HEK293 (cell line): ENCODE results near the gene DGKG.

Experiments
- CTCF ChIA-PET: fragments of 350-600 bp; formaldehyde crosslinking; extraction: SDS; loops from one replicate; lab custom pipeline; 2021; ENCODE audit warnings: antibody characterized with exemption; lab: Yijun Ruan, JAX
- POLR2A ChIA-PET: fragments of 300-600 bp; formaldehyde crosslinking; extraction: SDS; loops from one replicate; lab custom pipeline; 2020; ENCODE audit warnings: antibody characterized with exemption, inconsistent platforms; lab: Yijun Ruan, JAX
- H3K27ac ChIP-seq: fragments of 200-500 bp; sonication (Bioruptor generic); 2 replicates; pipeline ENCODE4 v1.5.1; 2014; ENCODE audit warnings: low read depth, low read length, control low read depth, inconsistent platforms; ENCODE audit errors: extremely low read depth
- H3K36me3 ChIP-seq, 2 experiments: fragments of 200-500 bp in 1 of 2; sonication (Bioruptor generic) in 1 of 2; 1 replicate in 1 of 2; 2 replicates in 1 of 2; pipeline ENCODE4 v1.5.1; 2014 to 2017; ENCODE audit warnings: inconsistent platforms in 2 of 2, low read length in 2 of 2; ENCODE audit not compliant: control insufficient read depth in 2 of 2, insufficient read depth in 1 of 2
- H3K4me1 ChIP-seq: fragments of 200-500 bp; sonication (Bioruptor generic); 2 replicates; pipeline ENCODE4 v1.5.1; 2014; ENCODE audit warnings: mild to moderate bottlenecking, low read length, inconsistent platforms; ENCODE audit not compliant: control insufficient read depth, insufficient read depth
- H3K4me3 ChIP-seq: 2 replicates; pipeline ENCODE4 v1.5.1; 2011; ENCODE audit warnings: low read depth, mild to moderate bottlenecking, control low read depth, low read length, moderate library complexity
- H3K9me3 ChIP-seq: fragments of 200-500 bp; sonication (Bioruptor generic); 2 replicates; pipeline ENCODE4 v1.5.1; 2014; ENCODE audit warnings: low read depth, low read length, inconsistent platforms; ENCODE audit not compliant: control insufficient read depth, insufficient read depth
- AEBP2 ChIP-seq: fragments of 450-650 bp; formaldehyde crosslinking; IDR thresholded peaks from 2 replicates; pipeline ENCODE4 v1.5.1; 2016; ENCODE audit warnings: missing biosample characterization, missing genetic modification characterization, borderline replicate concordance
- GFI1B ChIP-seq: fragments of 450-650 bp; formaldehyde crosslinking; IDR thresholded peaks from 2 replicates; pipeline ENCODE4 v1.5.1; 2016; ENCODE audit warnings: missing biosample characterization, missing genetic modification characterization
- GLIS1 ChIP-seq: fragments of 450-650 bp; formaldehyde crosslinking; IDR thresholded peaks from 2 replicates; pipeline ENCODE4 v1.5.1; 2016; ENCODE audit warnings: missing biosample characterization, missing genetic modification characterization
- GLIS2 ChIP-seq: fragments of 450-650 bp; formaldehyde crosslinking; IDR thresholded peaks from 2 replicates; pipeline ENCODE4 v1.5.1; 2016; ENCODE audit warnings: missing biosample characterization, missing genetic modification characterization
- MEIS1 ChIP-seq: sonication (generic); formaldehyde crosslinking; IDR thresholded peaks from 2 replicates; pipeline ENCODE4 v1.8.1; 2022; ENCODE audit warnings: missing genetic modification reagents, mild to moderate bottlenecking, borderline replicate concordance
- YY1 ChIP-seq: fragments of 450-650 bp; formaldehyde crosslinking; IDR thresholded peaks from 2 replicates; pipeline ENCODE4 v1.5.1; 2018; ENCODE audit warnings: missing biosample characterization, missing genetic modification characterization
- ZBTB17 ChIP-seq: fragments of 450-650 bp; formaldehyde crosslinking; IDR thresholded peaks from 2 replicates; pipeline ENCODE4 v1.5.1; 2016; ENCODE audit warnings: missing biosample characterization, missing genetic modification characterization
- ZFP41 ChIP-seq: fragments of 450-650 bp; formaldehyde crosslinking; IDR thresholded peaks from 2 replicates; pipeline ENCODE4 v1.5.1; 2016; ENCODE audit warnings: missing biosample characterization, missing genetic modification characterization, borderline replicate concordance
- ZIC2 ChIP-seq: fragments of 450-650 bp; formaldehyde crosslinking; IDR thresholded peaks from 2 replicates; pipeline ENCODE4 v1.5.1; 2016; ENCODE audit warnings: missing biosample characterization, missing genetic modification characterization
- ZNF2 ChIP-seq: fragments of 450-650 bp; formaldehyde crosslinking; IDR thresholded peaks from 2 replicates; pipeline ENCODE4 v1.5.1; 2016; ENCODE audit warnings: missing biosample characterization, missing genetic modification characterization
- ZNF24 ChIP-seq: fragments of 450-650 bp; formaldehyde crosslinking; IDR thresholded peaks from 2 replicates; pipeline ENCODE4 v1.5.1; 2016; ENCODE audit warnings: missing biosample characterization, missing genetic modification characterization
- ZNF302 ChIP-seq: fragments of 450-650 bp; formaldehyde crosslinking; IDR thresholded peaks from 2 replicates; pipeline ENCODE4 v1.5.1; 2016; ENCODE audit warnings: missing biosample characterization, missing genetic modification characterization, low read depth
- ZNF335 ChIP-seq: fragments of 450-650 bp; formaldehyde crosslinking; conservative IDR thresholded peaks from 2 replicates; pipeline ENCODE4 v1.5.1; 2016; ENCODE audit warnings: missing biosample characterization, missing genetic modification characterization
- ZNF394 ChIP-seq: fragments of 450-650 bp; formaldehyde crosslinking; IDR thresholded peaks from 2 replicates; pipeline ENCODE4 v1.5.1; 2016; ENCODE audit warnings: missing biosample characterization, missing genetic modification characterization, mild to moderate bottlenecking, moderate library complexity, borderline replicate concordance
- ZNF398 ChIP-seq: fragments of 450-650 bp; formaldehyde crosslinking; IDR thresholded peaks from 2 replicates; pipeline ENCODE4 v1.5.1; 2017; ENCODE audit warnings: missing biosample characterization, missing genetic modification characterization
- ZNF585B ChIP-seq: fragments of 450-650 bp; formaldehyde crosslinking; IDR thresholded peaks from 2 replicates; pipeline ENCODE4 v1.5.1; 2016; ENCODE audit warnings: missing biosample characterization, missing genetic modification characterization
- ZNF621 ChIP-seq: fragments of 450-650 bp; formaldehyde crosslinking; IDR thresholded peaks from 2 replicates; pipeline ENCODE4 v1.5.1; 2017; ENCODE audit warnings: missing biosample characterization, missing genetic modification characterization
- ZNF629 ChIP-seq: fragments of 450-650 bp; formaldehyde crosslinking; IDR thresholded peaks from 2 replicates; pipeline ENCODE4 v1.5.1; 2017; ENCODE audit warnings: missing biosample characterization, missing genetic modification characterization
- ZNF660 ChIP-seq: fragments of 450-650 bp; IDR thresholded peaks from 2 replicates; pipeline ENCODE4 v1.5.1; 2018; ENCODE audit warnings: missing biosample characterization, mild to moderate bottlenecking, missing genetic modification characterization
- ZNF76 ChIP-seq: fragments of 450-650 bp; formaldehyde crosslinking; IDR thresholded peaks from 2 replicates; pipeline ENCODE4; 2016; ENCODE audit warnings: low read depth, missing biosample characterization, missing genetic modification characterization, borderline replicate concordance
- ZNF785 ChIP-seq: fragments of 450-650 bp; formaldehyde crosslinking; IDR thresholded peaks from 2 replicates; pipeline ENCODE4 v1.5.1; 2016; ENCODE audit warnings: missing biosample characterization, missing genetic modification characterization
- ZNF830 ChIP-seq: fragments of 450-650 bp; IDR thresholded peaks from 2 replicates; pipeline ENCODE4 v1.5.0; 2018; ENCODE audit warnings: missing biosample characterization, missing genetic modification characterization, low read depth, mild to moderate bottlenecking, moderate library complexity
- ZSCAN30 ChIP-seq: fragments of 450-650 bp; IDR thresholded peaks from 2 replicates; pipeline ENCODE4 v1.5.1; 2018; ENCODE audit warnings: missing biosample characterization, mild to moderate bottlenecking, missing genetic modification characterization, moderate library complexity

DGKG gene

GRCh38 chr3:186264608-186265400 lies 97.2 kb downstream of the DGKG start:
- H3K9me3 ChIP-seq = no peaks in the 10 kb centered on the region
- TF ChIP-seq ZNF629 (no peak), YY1 (tag by site-specific recombination) (no peak), ZNF302 (no peak), ZNF785 (tag by site-specific recombination) (no peak), ZNF2 (no peak), ZNF621 (tag by site-specific recombination) (no peak), ZNF24 (tag by site-specific recombination) (no peak), ZIC2 (tag by site-specific recombination) (no peak), ZNF76 (tag by site-specific recombination) (no peak), AEBP2 (no peak), ZBTB17 (tag by site-specific recombination) (no peak), ZNF394 (no peak), ZNF585B (no peak), ZNF335 (tag by site-specific recombination) (no peak), ZFP41 (tag by site-specific recombination) (no peak), GFI1B (tag by site-specific recombination) (no peak), ZNF830 (tag by site-specific recombination) (no peak)
- TF ChIP-seq, all 188 proteins: peak for 0
- Histone ChIP-seq H3K36me3 (no peaks in the 10 kb centered on the region), H3K4me1 (no peaks in the 10 kb centered on the region), H3K27ac (no peak overlapping the region), H3K4me3 (no peak overlapping the region)
- POLR2A ChIA-PET = no interaction called here
- CTCF ChIA-PET = interaction anchor here (0.6 to 2.9 kb wide), 4 partner anchors 12 to 288 kb away, joined by 3 to 9 read pairs (median 4); no protein-coding TSS in a partner anchor

GRCh38 chr3:186261638-186262037 lies 100.4 kb downstream of the DGKG start:
- ChIA-PET CTCF (interaction anchor here (0.7 to 5.7 kb wide), 9 partner anchors 12 to 319 kb away, joined by 3 to 81 read pairs (median 4); no protein-coding TSS in a partner anchor), POLR2A (interaction anchor here (0.5 kb wide), 1 partner anchor 545 kb away, joined by 4 read pairs; the partner anchor contains the start of gene RFC4)
- Histone ChIP-seq H3K36me3 (no peaks in the 10 kb centered on the region), H3K4me1 (no peaks in the 10 kb centered on the region), H3K27ac (no peak overlapping the region), H3K4me3 (no peak overlapping the region), H3K9me3 (no peaks in the 10 kb centered on the region)
- no peak for TF ChIP-seq ZSCAN30
- TF ChIP-seq MEIS1 (CRISPR knock-in tag) = no peak
- no peak for TF ChIP-seq ZNF660 (tag by site-specific recombination)
- TF ChIP-seq ZFP41 (tag by site-specific recombination) = no peak

GRCh38 chr3:186260726-186261125 lies 101.3 kb downstream of the DGKG start:
- CTCF ChIA-PET = interaction anchor here (0.6 to 5.7 kb wide), 10 partner anchors 11 to 730 kb away, joined by 3 to 81 read pairs (median 4); no protein-coding TSS in a partner anchor
- POLR2A ChIA-PET = no interaction called here
- TF ChIP-seq GLIS2 (tag by site-specific recombination) (0 out of 2 replicates have a peak, but pooled peaks have one; percentile 20), ZIC2 (tag by site-specific recombination) (peak; percentile 46; the same call in 1 of the 2 replicates), GLIS1 (tag by site-specific recombination) (peak; percentile 52), ZNF398 (tag by site-specific recombination) (no peak)
- H3K4me3 ChIP-seq = no peak overlapping the region
- H3K9me3 ChIP-seq = no peaks in the 10 kb centered on the region
- no peaks in the 10 kb centered on the region for H3K36me3 ChIP-seq
- no peak overlapping the region for H3K27ac ChIP-seq
- no peaks in the 10 kb centered on the region for H3K4me1 ChIP-seq
